ENCODE measurements around the gene ZNF507.

Gene ZNF507

DNA sequence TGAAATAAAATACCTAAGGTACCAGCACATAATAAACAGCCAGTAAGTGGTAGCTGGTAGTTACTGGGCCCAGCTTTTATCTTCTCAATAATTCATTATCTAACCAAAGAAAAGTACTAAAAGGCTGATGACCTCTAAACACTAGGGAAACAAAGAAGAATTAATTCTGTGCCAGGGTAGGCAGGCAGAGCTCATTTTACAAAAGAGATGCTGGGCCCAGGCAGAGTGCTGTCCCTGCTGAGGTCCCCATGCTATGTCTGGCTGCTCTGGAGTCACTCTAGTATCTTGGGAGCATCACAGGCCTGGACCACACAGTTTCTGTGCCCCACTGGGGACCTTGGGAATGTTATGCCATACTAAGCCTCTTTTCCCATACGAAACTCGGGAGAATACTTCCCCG is 18.2 kb downstream of the ZNF507 start:
- ATAC-seq, result no peak
- TF ChIP-seq ZNF565 (CRISPR knock-in tag; conservative IDR thresholded peaks at IDR 0.05; ENCODE audit: low read depth) (no peak), CSDC2 (CRISPR knock-in tag; IDR thresholded peaks at IDR 0.05) (no peak), PPARA (CRISPR knock-in tag; IDR thresholded peaks at IDR 0.05; ENCODE audit: borderline replicate concordance) (no peak), SNAI2 (CRISPR knock-in tag; IDR thresholded peaks at IDR 0.05) (no peak), ESRRG (CRISPR knock-in tag; IDR thresholded peaks at IDR 0.05) (no peak), ISL1 (CRISPR knock-in tag; IDR thresholded peaks at IDR 0.05) (no peak), TOX (CRISPR knock-in tag; IDR thresholded peaks at IDR 0.05; ENCODE audit: borderline replicate concordance) (no peak), ZNF8 (CRISPR knock-in tag; IDR thresholded peaks at IDR 0.05) (no peak), ZFP3 (CRISPR knock-in tag; IDR thresholded peaks at IDR 0.05) (no peak), OSR1 (CRISPR knock-in tag; IDR thresholded peaks at IDR 0.05) (no peak)
- TF ChIP-seq, protein P1, sequence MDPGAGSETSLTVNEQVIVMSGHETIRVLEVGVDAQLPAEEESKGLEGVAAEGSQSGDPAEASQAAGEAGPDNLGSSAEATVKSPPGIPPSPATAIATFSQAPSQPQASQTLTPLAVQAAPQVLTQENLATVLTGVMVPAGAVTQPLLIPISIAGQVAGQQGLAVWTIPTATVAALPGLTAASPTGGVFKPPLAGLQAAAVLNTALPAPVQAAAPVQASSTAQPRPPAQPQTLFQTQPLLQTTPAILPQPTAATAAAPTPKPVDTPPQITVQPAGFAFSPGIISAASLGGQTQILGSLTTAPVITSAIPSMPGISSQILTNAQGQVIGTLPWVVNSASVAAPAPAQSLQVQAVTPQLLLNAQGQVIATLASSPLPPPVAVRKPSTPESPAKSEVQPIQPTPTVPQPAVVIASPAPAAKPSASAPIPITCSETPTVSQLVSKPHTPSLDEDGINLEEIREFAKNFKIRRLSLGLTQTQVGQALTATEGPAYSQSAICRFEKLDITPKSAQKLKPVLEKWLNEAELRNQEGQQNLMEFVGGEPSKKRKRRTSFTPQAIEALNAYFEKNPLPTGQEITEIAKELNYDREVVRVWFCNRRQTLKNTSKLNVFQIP (CRISPR knock-in tag; IDR thresholded peaks at IDR 0.05; ENCODE audit: borderline replicate concordance, low read depth), result no peak

DNA sequence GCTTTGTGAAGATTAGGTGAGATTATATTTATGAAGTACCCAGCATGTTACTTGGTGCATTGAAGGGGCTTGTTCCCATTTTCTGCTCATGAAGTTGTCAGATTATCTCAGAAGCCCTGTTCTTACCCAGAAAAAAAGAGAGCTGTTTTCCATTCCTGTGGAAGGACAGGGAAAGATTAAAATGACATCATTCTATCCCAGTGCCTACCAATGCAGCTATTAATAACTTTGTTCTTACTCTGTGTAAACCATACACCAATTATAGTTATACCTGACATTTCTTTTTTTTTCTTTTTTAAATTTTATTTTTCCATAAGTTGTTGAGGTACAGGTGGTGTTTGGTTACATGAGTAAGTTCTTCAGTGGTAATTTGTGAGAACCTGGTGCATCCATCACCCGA is 18.6 kb downstream of the ZNF507 start:
- no peak for TF ChIP-seq ZNF8 (CRISPR knock-in tag; IDR thresholded peaks at IDR 0.05)
- no peak for TF ChIP-seq ISL1 (CRISPR knock-in tag; IDR thresholded peaks at IDR 0.05)
- TF ChIP-seq CSDC2 (CRISPR knock-in tag; IDR thresholded peaks at IDR 0.05), result no peak
- no peak for ATAC-seq

DNA sequence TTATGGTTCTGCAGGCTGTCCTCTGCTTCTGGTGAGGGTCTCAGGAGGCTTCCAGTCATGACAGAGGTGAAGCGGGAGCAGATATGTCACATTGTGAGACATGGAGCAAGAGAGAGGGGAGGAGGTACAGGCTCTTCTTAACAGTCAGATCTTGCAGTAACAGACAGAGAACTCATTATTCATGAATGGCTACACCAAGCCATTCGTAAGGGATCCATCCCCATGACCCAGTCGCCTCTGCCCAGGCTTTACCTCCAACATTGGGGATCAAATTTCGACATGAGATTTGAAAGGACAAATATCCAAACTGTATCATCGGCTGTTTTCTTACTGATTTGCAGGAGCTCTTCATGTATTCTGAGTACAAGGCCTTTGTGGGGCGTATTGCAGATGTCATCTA is 21.7 kb downstream of the ZNF507 start:
- no peak for TF ChIP-seq RARB (CRISPR knock-in tag; IDR thresholded peaks at IDR 0.05)
- TF ChIP-seq CSDC2 (CRISPR knock-in tag; IDR thresholded peaks at IDR 0.05), result no peak
- TF ChIP-seq ZFP3 (CRISPR knock-in tag; IDR thresholded peaks at IDR 0.05), result no peak
- no peak for TF ChIP-seq ZNF70 (CRISPR knock-in tag; IDR thresholded peaks at IDR 0.05)
- no peak for TF ChIP-seq OSR1 (CRISPR knock-in tag; IDR thresholded peaks at IDR 0.05)
- TF ChIP-seq, protein P2, sequence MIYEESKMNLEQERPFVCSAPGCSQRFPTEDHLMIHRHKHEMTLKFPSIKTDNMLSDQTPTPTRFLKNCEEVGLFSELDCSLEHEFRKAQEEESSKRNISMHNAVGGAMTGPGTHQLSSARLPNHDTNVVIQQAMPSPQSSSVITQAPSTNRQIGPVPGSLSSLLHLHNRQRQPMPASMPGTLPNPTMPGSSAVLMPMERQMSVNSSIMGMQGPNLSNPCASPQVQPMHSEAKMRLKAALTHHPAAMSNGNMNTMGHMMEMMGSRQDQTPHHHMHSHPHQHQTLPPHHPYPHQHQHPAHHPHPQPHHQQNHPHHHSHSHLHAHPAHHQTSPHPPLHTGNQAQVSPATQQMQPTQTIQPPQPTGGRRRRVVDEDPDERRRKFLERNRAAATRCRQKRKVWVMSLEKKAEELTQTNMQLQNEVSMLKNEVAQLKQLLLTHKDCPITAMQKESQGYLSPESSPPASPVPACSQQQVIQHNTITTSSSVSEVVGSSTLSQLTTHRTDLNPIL (CRISPR knock-in tag; IDR thresholded peaks at IDR 0.05; ENCODE audit: low read depth), result no peak
- ATAC-seq, result no peak

DNA sequence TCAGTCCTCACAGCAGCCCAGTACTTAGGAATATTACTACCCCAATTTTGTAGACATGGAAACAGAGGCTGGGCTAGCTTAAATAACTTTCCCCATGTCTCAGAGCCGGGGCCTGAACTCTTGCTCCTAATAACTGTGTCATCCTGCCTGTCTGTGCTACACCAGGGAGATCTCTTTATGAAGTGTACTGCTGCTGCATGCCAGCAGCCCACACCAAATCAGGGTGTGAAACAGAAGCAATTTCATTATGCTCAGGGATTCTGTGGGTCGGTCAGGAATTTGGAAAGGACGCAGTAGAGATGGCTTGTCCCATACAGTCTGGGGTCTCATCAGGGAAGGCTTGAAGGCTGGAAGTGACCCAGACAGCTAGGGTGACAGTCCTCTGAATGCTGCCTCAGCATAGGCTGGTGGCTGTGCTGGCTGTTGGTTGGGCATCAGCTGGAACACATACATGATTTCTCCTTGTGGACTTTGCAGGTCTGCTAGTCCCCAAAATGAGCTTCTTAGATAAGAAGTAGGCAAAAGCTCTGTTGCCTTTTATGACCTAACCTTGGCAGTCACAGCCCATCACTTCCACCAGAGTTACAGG is 22.6 kb downstream of the ZNF507 start:
- TF ChIP-seq ZNF565 (CRISPR knock-in tag; conservative IDR thresholded peaks at IDR 0.05; ENCODE audit: low read depth) (no peak), TCF4 (CRISPR knock-in tag; IDR thresholded peaks at IDR 0.05; ENCODE audit: borderline replicate concordance) (no peak), CSDC2 (CRISPR knock-in tag; IDR thresholded peaks at IDR 0.05) (no peak), ARNTL (CRISPR knock-in tag; IDR thresholded peaks at IDR 0.05; ENCODE audit: borderline replicate concordance, low read depth) (no peak), ZNF8 (CRISPR knock-in tag; IDR thresholded peaks at IDR 0.05) (no peak), ZNF70 (CRISPR knock-in tag; IDR thresholded peaks at IDR 0.05) (no peak), GLIS3 (CRISPR knock-in tag; IDR thresholded peaks at IDR 0.05) (no peak), TOX (CRISPR knock-in tag; IDR thresholded peaks at IDR 0.05; ENCODE audit: borderline replicate concordance) (no peak), ZFP3 (CRISPR knock-in tag; IDR thresholded peaks at IDR 0.05) (no peak)
- TF ChIP-seq, protein P1 (CRISPR knock-in tag; IDR thresholded peaks at IDR 0.05; ENCODE audit: borderline replicate concordance, low read depth), result no peak
- TF ChIP-seq, protein P3, sequence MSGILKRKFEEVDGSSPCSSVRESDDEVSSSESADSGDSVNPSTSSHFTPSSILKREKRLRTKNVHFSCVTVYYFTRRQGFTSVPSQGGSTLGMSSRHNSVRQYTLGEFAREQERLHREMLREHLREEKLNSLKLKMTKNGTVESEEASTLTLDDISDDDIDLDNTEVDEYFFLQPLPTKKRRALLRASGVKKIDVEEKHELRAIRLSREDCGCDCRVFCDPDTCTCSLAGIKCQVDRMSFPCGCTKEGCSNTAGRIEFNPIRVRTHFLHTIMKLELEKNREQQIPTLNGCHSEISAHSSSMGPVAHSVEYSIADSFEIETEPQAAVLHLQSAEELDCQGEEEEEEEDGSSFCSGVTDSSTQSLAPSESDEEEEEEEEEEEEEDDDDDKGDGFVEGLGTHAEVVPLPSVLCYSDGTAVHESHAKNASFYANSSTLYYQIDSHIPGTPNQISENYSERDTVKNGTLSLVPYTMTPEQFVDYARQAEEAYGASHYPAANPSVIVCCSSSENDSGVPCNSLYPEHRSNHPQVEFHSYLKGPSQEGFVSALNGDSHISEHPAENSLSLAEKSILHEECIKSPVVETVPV (CRISPR knock-in tag; IDR thresholded peaks at IDR 0.05), result no peak
- ATAC-seq, result no peak

DNA sequence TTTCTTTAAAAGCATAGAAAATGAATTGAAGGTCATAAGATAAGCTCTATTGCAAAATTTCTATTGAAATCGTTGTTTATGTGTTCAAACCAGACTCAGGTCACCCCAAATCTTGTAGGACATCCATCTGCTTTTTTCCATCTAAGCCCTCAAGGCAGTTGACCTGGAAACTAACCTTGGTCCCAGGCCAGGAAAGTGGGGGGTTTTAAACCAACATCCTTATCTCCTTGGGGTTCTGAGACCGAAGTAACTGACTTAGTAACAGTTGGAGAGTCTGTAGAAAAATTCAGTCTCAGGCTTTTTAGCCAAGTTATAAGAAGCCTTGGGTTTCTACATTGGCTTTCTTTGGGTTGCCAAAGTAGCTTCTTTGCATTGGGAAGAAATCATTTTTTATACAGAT is 23.4 kb downstream of the ZNF507 start:
- no peak for TF ChIP-seq GLIS3 (CRISPR knock-in tag; IDR thresholded peaks at IDR 0.05)
- no peak for TF ChIP-seq PPARA (CRISPR knock-in tag; IDR thresholded peaks at IDR 0.05; ENCODE audit: borderline replicate concordance)
- TF ChIP-seq BACH2 (CRISPR knock-in tag; IDR thresholded peaks at IDR 0.05; ENCODE audit: borderline replicate concordance), result no peak
- no peak for TF ChIP-seq ARNTL (CRISPR knock-in tag; IDR thresholded peaks at IDR 0.05; ENCODE audit: borderline replicate concordance, low read depth)
- no peak for TF ChIP-seq ZFP30 (CRISPR knock-in tag; IDR thresholded peaks at IDR 0.05)
- no peak for TF ChIP-seq SNAI2 (CRISPR knock-in tag; IDR thresholded peaks at IDR 0.05)
- no peak for TF ChIP-seq ZNF70 (CRISPR knock-in tag; IDR thresholded peaks at IDR 0.05)
- no peak for TF ChIP-seq ESRRG (CRISPR knock-in tag; IDR thresholded peaks at IDR 0.05)
- no peak for TF ChIP-seq ISL1 (CRISPR knock-in tag; IDR thresholded peaks at IDR 0.05)
- no peak for TF ChIP-seq ZC3H10 (CRISPR knock-in tag; IDR thresholded peaks at IDR 0.05)
- no peak for TF ChIP-seq TOX (CRISPR knock-in tag; IDR thresholded peaks at IDR 0.05; ENCODE audit: borderline replicate concordance)
- TF ChIP-seq OSR1 (CRISPR knock-in tag; IDR thresholded peaks at IDR 0.05), result no peak
- TF ChIP-seq, protein P4, sequence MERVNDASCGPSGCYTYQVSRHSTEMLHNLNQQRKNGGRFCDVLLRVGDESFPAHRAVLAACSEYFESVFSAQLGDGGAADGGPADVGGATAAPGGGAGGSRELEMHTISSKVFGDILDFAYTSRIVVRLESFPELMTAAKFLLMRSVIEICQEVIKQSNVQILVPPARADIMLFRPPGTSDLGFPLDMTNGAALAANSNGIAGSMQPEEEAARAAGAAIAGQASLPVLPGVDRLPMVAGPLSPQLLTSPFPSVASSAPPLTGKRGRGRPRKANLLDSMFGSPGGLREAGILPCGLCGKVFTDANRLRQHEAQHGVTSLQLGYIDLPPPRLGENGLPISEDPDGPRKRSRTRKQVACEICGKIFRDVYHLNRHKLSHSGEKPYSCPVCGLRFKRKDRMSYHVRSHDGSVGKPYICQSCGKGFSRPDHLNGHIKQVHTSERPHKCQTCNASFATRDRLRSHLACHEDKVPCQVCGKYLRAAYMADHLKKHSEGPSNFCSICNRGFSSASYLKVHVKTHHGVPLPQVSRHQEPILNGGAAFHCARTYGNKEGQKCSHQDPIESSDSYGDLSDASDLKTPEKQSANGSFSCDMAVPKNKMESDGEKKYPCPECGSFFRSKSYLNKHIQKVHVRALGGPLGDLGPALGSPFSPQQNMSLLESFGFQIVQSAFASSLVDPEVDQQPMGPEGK (CRISPR knock-in tag; IDR thresholded peaks at IDR 0.05; ENCODE audit: borderline replicate concordance), result no peak
- no peak for TF ChIP-seq TCF4 (CRISPR knock-in tag; IDR thresholded peaks at IDR 0.05; ENCODE audit: borderline replicate concordance)
- ATAC-seq, result no peak

All from SK-N-SH treated with all-trans-retinoic acid at 6 μM for 48 hours (cell line).